ENCODE measurements around the gene KIAA0825.
"Not testable (repeated sequence)": the region's sequence is repeated elsewhere in the genome, so short reads cannot be mapped to it uniquely, and the experiment has no call there.

KIAA0825 gene

GRCh38 chr5:94184870-94185269 lies 433.5 kb downstream of the KIAA0825 start:
- no peak for DNase-seq (ENCODE audit: low read depth in 2 of 3, low spot score in 1 of 3)

GRCh38 chr5:94181895-94182294 lies 436.5 kb downstream of the KIAA0825 start:
- DNase-seq (ENCODE audit: low read depth in 2 of 3, low spot score in 1 of 3), result no peak

GRCh38 chr5:94180761-94181160 lies 437.6 kb downstream of the KIAA0825 start:
- DNase-seq (ENCODE audit: low read depth in 2 of 3, low spot score in 1 of 3), result no peak

- DNase-seq (ENCODE audit: low read depth in 2 of 3, low spot score in 1 of 3), result no peak
Measured at GRCh38 chr5:94175912-94176311, 442.5 kb downstream of the KIAA0825 start.

GRCh38 chr5:94174748-94175411 lies 443.5 kb downstream of the KIAA0825 start:
- DNase-seq (ENCODE audit: low read depth in 2 of 3, low spot score in 1 of 3), result no peak

GRCh38 chr5:94173100-94173499 lies 445.3 kb downstream of the KIAA0825 start:
- DNase-seq (ENCODE audit: low read depth in 2 of 3, low spot score in 1 of 3), result no peak

- not testable (repeated sequence) for DNase-seq (ENCODE audit: low read depth in 2 of 3, low spot score in 1 of 3)
Measured at GRCh38 chr5:94171070-94171469, 447.3 kb downstream of the KIAA0825 start.

- not testable (repeated sequence) for DNase-seq (ENCODE audit: low read depth in 2 of 3, low spot score in 1 of 3)
Measured at GRCh38 chr5:94170158-94170557, 448.2 kb downstream of the KIAA0825 start.

- DNase-seq (ENCODE audit: low read depth in 2 of 3, low spot score in 1 of 3), result no peak
Measured at GRCh38 chr5:94168151-94168550, 450.3 kb downstream of the KIAA0825 start.

- no peak for DNase-seq (ENCODE audit: low read depth in 2 of 3, low spot score in 1 of 3)
Measured at GRCh38 chr5:94161801-94162200, 456.6 kb downstream of the KIAA0825 start.

- no peak for DNase-seq (ENCODE audit: low read depth in 2 of 3, low spot score in 1 of 3)
Measured at GRCh38 chr5:94159144-94159543, 459.3 kb downstream of the KIAA0825 start.

GRCh38 chr5:94157704-94158539 lies 460.5 kb downstream of the KIAA0825 start:
- no peak for DNase-seq (ENCODE audit: low read depth in 2 of 3, low spot score in 1 of 3)

- DNase-seq (ENCODE audit: low read depth in 2 of 3, low spot score in 1 of 3), result no peak
Measured at GRCh38 chr5:94154672-94155071, 463.7 kb downstream of the KIAA0825 start.

GRCh38 chr5:94153736-94154450 lies 464.5 kb downstream of the KIAA0825 start:
- no peak for DNase-seq (ENCODE audit: low read depth in 2 of 3, low spot score in 1 of 3)

GRCh38 chr5:94143621-94144020 lies 474.8 kb downstream of the KIAA0825 start:
- DNase-seq (ENCODE audit: low read depth in 2 of 3, low spot score in 1 of 3), result not testable (repeated sequence)

GRCh38 chr5:94140300-94140699 lies 478.1 kb downstream of the KIAA0825 start:
- DNase-seq (ENCODE audit: low read depth in 2 of 3, low spot score in 1 of 3), result no peak

- DNase-seq (ENCODE audit: low read depth in 2 of 3, low spot score in 1 of 3), result no peak
Measured at GRCh38 chr5:94130077-94130476, 488.3 kb downstream of the KIAA0825 start.

- no peak for DNase-seq (ENCODE audit: low read depth in 2 of 3, low spot score in 1 of 3)
Measured at GRCh38 chr5:94125107-94125506, 493.3 kb downstream of the KIAA0825 start.

- not testable (repeated sequence) for DNase-seq (ENCODE audit: low read depth in 2 of 3, low spot score in 1 of 3)
Measured at GRCh38 chr5:94116317-94116716, 502.1 kb downstream of the KIAA0825 start.

- no peak for DNase-seq (ENCODE audit: low read depth in 2 of 3, low spot score in 1 of 3)
Measured at GRCh38 chr5:94113087-94113486, 505.3 kb downstream of the KIAA0825 start.

GRCh38 chr5:94111209-94112004 lies 507.0 kb downstream of the KIAA0825 start:
- DNase-seq (ENCODE audit: low read depth in 2 of 3, low spot score in 1 of 3), result peak; percentile 87 to 90 (median 90)
